Measurements from ENCODE around the gene CD80. TPM values are rescaled to one million over a fixed set of nuclear protein-coding genes. Genes with fewer than 3 reads are reported as not detected.
"Not testable (repeated sequence)": the region's sequence is repeated elsewhere in the genome, so short reads cannot be mapped to it uniquely, and the experiment has no call there.

Gene CD80
- total RNA-seq = 10 to 100 TPM; 13.3 to 13.8 TPM

DNA sequence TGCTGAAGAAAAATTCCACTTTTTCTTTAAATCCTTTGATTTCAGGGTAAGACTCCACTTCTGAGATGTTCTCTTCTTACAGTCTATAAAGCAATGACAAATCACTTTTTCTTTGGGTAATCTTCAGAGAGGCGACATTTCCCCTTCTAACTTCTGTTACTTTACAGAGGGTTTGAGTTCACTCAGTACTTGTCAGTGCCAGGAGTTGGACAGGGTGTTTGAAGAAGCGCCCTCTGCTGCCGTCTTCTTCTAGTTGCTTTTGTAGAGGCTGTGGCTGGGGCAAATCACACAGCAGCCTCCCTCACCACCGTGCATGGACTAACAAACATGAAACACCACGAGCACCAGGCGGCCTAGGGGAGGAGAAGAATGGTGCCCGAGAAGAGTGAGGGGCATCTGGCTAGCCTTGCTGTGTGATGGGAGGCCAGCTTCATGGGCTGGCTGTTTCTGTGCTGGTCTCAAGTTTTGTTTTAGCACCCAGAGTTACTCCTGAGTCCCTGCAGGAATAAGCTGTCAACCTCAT, at the start of gene CD80:
CD80 (minus strand) TSS at position 174 of the 523 bp plus-strand sequence. CDS start 1,886 bp downstream, outside the sequence.
- CTCF ChIA-PET = interaction anchor here (1.0 to 1.5 kb wide), 2 partner anchors 20 to 96 kb away, joined by 3 to 4 read pairs; partner anchors contain the start of genes ADPRH and TMEM39A
- POLR2A ChIA-PET = interaction anchor here (1.0 to 1.1 kb wide), 2 partner anchors 28 to 114 kb away, joined by 3 read pairs; no protein-coding TSS in a partner anchor

GRCh38 chr3:119608405-119609000, 49.1 kb upstream of the CD80 start:
- ChIA-PET POLR2A (no interaction called here), CTCF (no interaction called here)

DNA sequence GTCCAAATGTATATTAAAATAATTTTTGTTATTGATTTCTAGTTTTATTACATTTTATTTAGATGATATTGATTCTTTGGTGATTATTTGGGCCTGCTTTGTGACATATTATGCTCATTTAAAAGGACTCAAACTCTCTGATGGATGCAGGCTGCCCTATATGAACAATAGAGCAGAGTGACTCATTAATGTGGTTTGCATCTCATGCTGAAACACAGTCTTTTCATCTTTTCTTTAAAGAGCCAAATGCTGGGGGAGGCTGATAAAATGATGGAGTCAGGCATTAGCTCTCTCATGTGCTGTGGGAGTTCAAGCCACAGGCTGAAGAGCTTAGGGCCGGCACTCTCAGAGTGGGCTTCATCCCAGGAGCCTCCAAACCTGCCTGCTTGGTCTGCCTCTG, 45.5 kb upstream of the CD80 start:
- ChIA-PET POLR2A (no interaction called here), CTCF (no interaction called here)

GRCh38 chr3:119602676-119603075, 43.3 kb upstream of the CD80 start:
- ChIA-PET POLR2A (no interaction called here), CTCF (no interaction called here)

DNA sequence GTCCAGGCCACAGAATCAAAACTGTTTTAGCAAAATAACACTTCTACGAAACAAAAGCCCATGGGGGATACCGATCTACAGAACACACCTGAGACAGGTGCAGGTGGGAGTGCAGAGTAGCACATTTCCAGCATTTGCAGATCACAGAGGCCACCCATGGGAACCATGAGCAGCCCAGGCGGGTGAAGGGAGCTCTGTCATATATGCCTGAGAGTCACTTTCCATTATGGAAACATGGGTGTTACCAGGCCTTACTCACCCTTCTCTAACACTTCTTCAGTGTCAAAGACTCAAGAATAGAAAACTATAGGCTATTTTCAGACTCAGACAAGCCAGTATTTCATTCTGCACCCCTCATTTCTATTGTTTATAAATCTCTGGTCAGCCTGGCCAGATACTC, 41.7 kb upstream of the CD80 start:
- CTCF ChIA-PET = interaction anchor here (0.9 to 1.2 kb wide), 2 partner anchors 9 to 11 kb away, joined by 3 read pairs; no protein-coding TSS in a partner anchor
- POLR2A ChIA-PET = no interaction called here

- POLR2A ChIA-PET = no interaction called here
- CTCF ChIA-PET = interaction anchor here (0.7 to 1.2 kb wide), 3 partner anchors 8 to 13 kb away, joined by 3 to 4 read pairs (median 3); no protein-coding TSS in a partner anchor
Measured at GRCh38 chr3:119600732-119601131, 41.3 kb upstream of the CD80 start.

DNA sequence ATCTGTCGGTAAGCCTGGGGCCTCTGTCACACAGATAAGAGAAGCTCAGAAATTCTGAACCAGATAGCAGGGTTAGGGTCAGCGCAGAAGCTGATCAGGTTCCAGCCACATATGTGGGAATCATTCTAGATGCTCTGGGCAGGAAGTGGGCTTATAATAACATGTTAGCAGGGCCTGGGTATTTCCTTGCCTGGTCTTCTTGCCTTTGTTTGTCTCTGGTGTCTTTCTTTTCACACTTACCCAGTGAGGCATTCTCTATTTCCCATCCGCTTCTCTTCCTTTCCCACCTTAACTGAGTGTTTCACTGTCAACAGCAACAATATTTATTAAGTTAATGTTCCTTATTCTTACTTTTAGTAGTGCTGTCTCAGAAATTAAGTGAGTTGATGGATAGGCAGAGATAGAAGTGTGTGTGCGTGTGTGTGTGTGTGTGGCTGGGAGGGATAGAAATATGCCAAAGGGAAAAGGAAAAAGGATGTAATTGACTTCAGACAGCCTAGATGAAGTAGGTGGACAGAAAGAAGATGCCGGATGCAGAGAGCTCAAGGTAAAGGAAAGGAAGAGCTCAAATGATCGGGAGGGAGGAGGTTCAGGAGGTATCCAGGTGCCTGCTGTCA, 40.3 kb upstream of the CD80 start:
- CTCF ChIA-PET = no interaction called here
- POLR2A ChIA-PET = no interaction called here

GRCh38 chr3:119598410-119599098, 39.1 kb upstream of the CD80 start:
- POLR2A ChIA-PET = no interaction called here
- CTCF ChIA-PET = no interaction called here

DNA sequence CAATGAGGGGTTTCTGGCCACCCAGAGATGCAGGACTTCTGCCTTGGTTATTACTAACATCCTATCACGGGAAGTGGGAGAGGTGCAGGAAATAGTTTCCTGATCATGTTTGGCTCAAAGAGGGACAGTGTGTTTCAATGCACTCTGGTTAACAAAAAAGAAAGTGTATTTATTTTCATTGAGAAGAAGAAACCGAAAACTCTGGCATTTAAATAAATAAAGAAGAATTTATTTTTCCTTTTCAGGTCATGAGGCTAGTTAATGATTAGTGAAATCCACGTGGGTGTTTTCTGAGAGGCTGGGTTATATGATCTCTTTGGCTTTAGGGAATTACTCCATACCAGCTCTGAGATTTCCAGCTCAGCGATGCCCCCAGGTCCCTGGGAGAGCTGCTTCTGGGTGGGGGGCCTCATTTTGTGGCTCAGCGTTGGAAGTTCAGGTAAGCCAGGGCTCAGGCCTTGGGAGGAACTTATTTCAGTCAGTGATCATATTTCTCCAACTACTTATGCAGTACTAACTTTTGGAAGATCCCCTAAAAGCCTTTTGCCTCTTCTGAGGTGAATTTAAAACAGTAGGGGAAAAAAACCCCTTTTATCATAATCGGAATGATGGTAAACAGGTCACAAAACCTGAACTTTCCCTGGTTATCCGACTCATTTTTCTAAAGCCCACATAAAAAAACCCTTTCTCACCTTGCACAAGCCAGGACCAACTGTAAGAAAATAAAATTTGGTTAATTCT, 38.3 kb upstream of the CD80 start, which contains the start of gene PLA1A:
PLA1A (plus strand) TSS at position 338 of the 741 bp plus-strand sequence; CDS start at position 367, 29 bp downstream.
- ChIA-PET POLR2A (no interaction called here), CTCF (interaction anchor here (0.5 kb wide), 1 partner anchor 315 kb away, joined by 3 read pairs; no protein-coding TSS in a partner anchor)

GRCh38 chr3:119596398-119596797, 37.0 kb upstream of the CD80 start:
- POLR2A ChIA-PET = no interaction called here

GRCh38 chr3:119595639-119596334, 36.4 kb upstream of the CD80 start:
- POLR2A ChIA-PET = no interaction called here
- CTCF ChIA-PET = no interaction called here

More at GRCh38 chr3:119596398-119596797, 37.0 kb upstream of the CD80 start:
- CTCF ChIA-PET = no interaction called here

- CTCF ChIA-PET = interaction anchor here (0.6 kb wide), 1 partner anchor 43 kb away, joined by 3 read pairs; no protein-coding TSS in a partner anchor
- POLR2A ChIA-PET = not testable (repeated sequence)
Measured at GRCh38 chr3:119594929-119595328, 35.5 kb upstream of the CD80 start.

DNA sequence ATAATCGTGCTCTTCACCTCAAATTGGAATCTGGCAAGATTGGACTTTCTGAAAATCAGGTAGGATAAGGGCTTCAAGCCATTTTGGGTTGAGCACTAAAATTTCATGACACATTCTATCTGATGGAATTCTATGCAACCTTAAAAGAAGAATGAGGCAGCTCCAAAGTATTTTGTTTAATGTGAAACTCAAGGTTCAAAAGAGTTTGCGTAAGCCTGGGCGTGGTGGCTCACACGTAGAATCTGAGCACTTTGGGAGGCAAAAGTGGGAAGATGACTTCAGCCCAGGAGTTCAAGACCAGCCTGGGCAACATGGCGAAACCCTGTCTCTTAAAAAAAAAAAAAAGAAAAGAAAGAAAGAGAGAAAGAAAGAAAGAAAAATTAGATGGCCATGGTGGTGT, 34.7 kb upstream of the CD80 start:
- POLR2A ChIA-PET = no interaction called here
- CTCF ChIA-PET = no interaction called here

DNA sequence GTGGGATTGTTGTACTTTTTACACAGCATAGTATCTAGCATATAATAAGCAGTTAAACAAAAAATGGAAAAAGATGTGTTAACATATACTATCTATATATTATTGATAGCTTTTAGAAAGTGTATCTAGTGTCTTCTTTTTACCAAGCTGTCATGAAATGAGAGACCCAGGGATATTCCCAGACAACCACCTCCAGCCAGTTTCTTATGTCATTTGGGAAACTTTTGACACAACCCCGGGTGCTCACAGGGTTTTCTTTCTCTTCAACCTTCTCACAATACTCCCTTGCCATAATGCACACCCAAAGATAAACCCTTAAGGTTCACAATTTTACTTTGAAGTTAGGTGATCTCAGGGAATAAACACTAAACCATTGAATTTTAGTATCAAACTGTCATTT, 33.4 kb upstream of the CD80 start:
- ChIA-PET CTCF (interaction anchor here (1.0 kb wide), 1 partner anchor 8 kb away, joined by 3 read pairs; no protein-coding TSS in a partner anchor), POLR2A (no interaction called here)

- ChIA-PET CTCF (no interaction called here), POLR2A (no interaction called here)
Measured at GRCh38 chr3:119590706-119591105, 31.3 kb upstream of the CD80 start.

DNA sequence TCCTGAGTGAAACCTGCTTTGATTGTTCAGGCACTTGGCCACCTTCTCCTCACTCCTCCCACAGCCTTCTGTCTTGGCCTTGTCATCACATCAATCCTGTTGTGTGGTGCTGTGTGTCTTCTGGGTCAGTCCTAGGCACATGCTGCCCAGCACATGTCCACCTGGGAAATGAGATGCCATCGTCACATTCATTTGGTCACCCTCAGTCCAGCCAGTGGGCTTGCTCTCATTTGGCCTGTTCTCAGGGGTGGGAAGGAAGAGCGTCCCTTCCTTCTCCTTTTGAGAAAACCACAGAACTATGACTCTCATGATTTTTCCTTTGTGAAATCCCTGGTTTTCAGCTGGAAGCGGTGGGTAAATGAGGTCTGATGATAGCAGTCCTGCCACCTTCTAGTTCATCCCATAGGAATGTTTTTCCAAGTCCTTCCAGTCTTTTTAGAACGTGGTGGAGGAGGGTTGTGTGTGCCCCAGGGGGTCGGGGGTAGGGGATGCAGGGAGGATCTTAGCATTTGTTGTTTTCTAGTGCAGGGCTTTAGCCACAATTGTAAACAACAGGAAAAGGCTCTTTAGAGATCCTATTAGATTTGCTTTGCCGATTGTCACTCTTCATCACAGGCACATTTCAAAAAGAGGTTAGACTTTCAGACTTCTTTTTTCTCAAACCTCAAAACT, 29.8 kb upstream of the CD80 start:
- CTCF ChIA-PET = no interaction called here

DNA sequence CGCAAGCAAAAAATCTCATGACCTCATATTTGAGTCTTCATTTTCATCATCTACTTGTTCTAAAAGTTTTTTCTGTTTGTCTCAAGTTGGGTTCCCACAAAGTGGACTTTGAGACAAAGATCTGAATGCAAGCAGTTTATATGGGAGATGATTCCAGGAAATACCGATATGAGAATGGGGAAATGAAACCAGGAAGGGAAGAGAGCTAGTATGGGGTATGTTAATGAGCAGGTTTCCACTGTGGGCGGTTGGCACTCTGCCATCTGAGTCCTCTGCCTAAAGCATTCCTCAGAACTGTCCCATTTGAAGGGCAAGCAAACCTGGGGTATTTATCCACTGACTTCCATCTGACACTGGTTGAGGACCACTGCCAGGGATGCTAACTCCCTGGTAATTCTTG, 28.7 kb upstream of the CD80 start:
- CTCF ChIA-PET = no interaction called here
- POLR2A ChIA-PET = interaction anchor here (0.6 to 0.8 kb wide), 2 partner anchors 28 to 220 kb away, joined by 3 read pairs; partner anchors contain the start of gene CD80

More for the DNA sequence above, 29.8 kb upstream of the CD80 start:
- POLR2A ChIA-PET = no interaction called here

DNA sequence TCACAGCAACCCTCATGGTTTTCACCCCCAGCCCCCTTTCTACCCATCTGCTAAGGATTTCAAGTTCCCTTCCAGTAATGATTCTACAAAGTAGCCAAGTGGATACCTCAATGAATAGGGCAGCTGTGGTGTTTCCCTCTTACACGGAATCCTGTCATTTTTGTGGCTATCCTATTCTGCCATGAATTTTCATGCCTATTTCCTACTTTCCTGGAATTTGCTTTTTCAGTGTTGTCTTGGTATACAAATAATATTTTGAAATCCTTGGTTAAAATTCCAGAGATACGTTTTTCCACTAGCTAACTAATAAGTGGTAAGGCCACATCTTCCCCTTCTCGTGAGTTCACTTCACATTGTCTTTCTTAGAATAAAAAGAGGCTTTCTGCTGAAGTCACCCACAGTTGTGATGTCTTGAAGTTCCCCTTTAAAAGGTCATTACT, 27.3 kb upstream of the CD80 start:
- ChIA-PET POLR2A (no interaction called here), CTCF (interaction anchor here (0.9 kb wide), 1 partner anchor 14 kb away, joined by 4 read pairs; no protein-coding TSS in a partner anchor)

All from activated CD8-positive, alpha-beta memory T cell treated with anti-CD3 and anti-CD28 coated beads for 36 hours (primary cell).